ENCODE measurements around the gene GPC6. TPM values are rescaled to one million over a fixed set of nuclear protein-coding genes. Genes with fewer than 3 reads are reported as not detected.

Gene GPC6
- total RNA-seq, 3 donors from 2014 or later (not counting 1 experiment from before 2014, with no cell fraction given), result not detected

- H3K4me3 Mint-ChIP-seq, result no peak overlapping the region
- ATAC-seq (no peak), DNase-seq (no peak)
- H3K9me3 ChIP-seq (ENCODE audit: control insufficient read depth, insufficient read depth, low read length), result no peaks in the 10 kb centered on the region
- TF ChIP-seq CTCF (IDR thresholded peaks at IDR 0.05), result no peak
- H3K36me3 ChIP-seq (ENCODE audit: control insufficient read depth, insufficient read depth, low read length), result no peaks in the 10 kb centered on the region
- no peaks in the 10 kb centered on the region for H3K36me3 Mint-ChIP-seq
- 93% methylated on average over 2 of the region's 3 CpGs for WGBS (ENCODE audit: insufficient coverage)
- H3K27me3 Mint-ChIP-seq (ENCODE audit: low read depth in 2 of 2), result no peaks in the 10 kb centered on the region
- H3K4me1 Mint-ChIP-seq, result peaks cover 0 to 10% of the 10 kb centered on the region in 2 donors
- no peaks in the 10 kb centered on the region for H3K9me3 Mint-ChIP-seq
- no peaks in the 10 kb centered on the region for H3K4me1 ChIP-seq (ENCODE audit: control insufficient read depth, insufficient read depth, low read length)
- no peak overlapping the region for H3K27ac ChIP-seq (ENCODE audit: low read length)
- H3K27ac Mint-ChIP-seq, result no peak overlapping the region
- intact Hi-C loops (cut with micrococcal nuclease), result no loop called here
- H3K4me3 ChIP-seq (ENCODE audit: low read length), result no peak overlapping the region
- H3K27me3 ChIP-seq (ENCODE audit: control insufficient read depth, insufficient read depth, low read length), result no peaks in the 10 kb centered on the region
Observed at GRCh38 chr13:94263038-94263437, 1036.4 kb downstream of the GPC6 start.

GRCh38 chr13:94267581-94268366, 1041.2 kb downstream of the GPC6 start:
- Histone ChIP-seq H3K4me1 (ENCODE audit: control insufficient read depth, insufficient read depth, low read length) (no peaks in the 10 kb centered on the region), H3K9me3 (ENCODE audit: control insufficient read depth, insufficient read depth, low read length) (no peaks in the 10 kb centered on the region), H3K27ac (ENCODE audit: low read length) (no peak overlapping the region), H3K36me3 (ENCODE audit: control insufficient read depth, insufficient read depth, low read length) (no peaks in the 10 kb centered on the region), H3K27me3 (ENCODE audit: control insufficient read depth, insufficient read depth, low read length) (no peaks in the 10 kb centered on the region), H3K4me3 (ENCODE audit: low read length) (no peak overlapping the region)
- no peak overlapping the region for H3K4me3 Mint-ChIP-seq
- no peak for ATAC-seq
- H3K27me3 Mint-ChIP-seq (ENCODE audit: low read depth in 2 of 2), result no peaks in the 10 kb centered on the region
- WGBS (ENCODE audit: insufficient coverage), result 100% methylated on average over 2 of the region's 3 CpGs
- no peaks in the 10 kb centered on the region for H3K36me3 Mint-ChIP-seq
- H3K4me1 Mint-ChIP-seq, result no peaks in the 10 kb centered on the region
- no peak overlapping the region for H3K27ac Mint-ChIP-seq
- intact Hi-C loops (cut with micrococcal nuclease), result no loop called here
- no peak for DNase-seq
- H3K9me3 Mint-ChIP-seq, result no peaks in the 10 kb centered on the region
- no peak for TF ChIP-seq CTCF (IDR thresholded peaks at IDR 0.05)

GRCh38 chr13:94268661-94269060, 1042.1 kb downstream of the GPC6 start:
- Mint-ChIP-seq H3K4me3 (no peak overlapping the region), H3K36me3 (no peaks in the 10 kb centered on the region), H3K27ac (no peak overlapping the region), H3K9me3 (no peaks in the 10 kb centered on the region), H3K4me1 (no peaks in the 10 kb centered on the region), H3K27me3 (ENCODE audit: low read depth in 2 of 2) (no peaks in the 10 kb centered on the region)
- H3K27me3 ChIP-seq (ENCODE audit: control insufficient read depth, insufficient read depth, low read length), result no peaks in the 10 kb centered on the region
- TF ChIP-seq CTCF (IDR thresholded peaks at IDR 0.05), result no peak
- H3K4me1 ChIP-seq (ENCODE audit: control insufficient read depth, insufficient read depth, low read length), result no peaks in the 10 kb centered on the region
- intact Hi-C loops (cut with micrococcal nuclease), result no loop called here
- no peak for ATAC-seq
- no peak overlapping the region for H3K27ac ChIP-seq (ENCODE audit: low read length)
- no peak overlapping the region for H3K4me3 ChIP-seq (ENCODE audit: low read length)
- no peak for DNase-seq
- H3K9me3 ChIP-seq (ENCODE audit: control insufficient read depth, insufficient read depth, low read length), result no peaks in the 10 kb centered on the region
- no peaks in the 10 kb centered on the region for H3K36me3 ChIP-seq (ENCODE audit: control insufficient read depth, insufficient read depth, low read length)
- 91% methylated on average over 5 of the region's 5 CpGs for whole genome bisulfite sequencing (ENCODE audit: insufficient coverage)

- no peak for ATAC-seq
- H3K27ac Mint-ChIP-seq, result no peak overlapping the region
- Histone ChIP-seq H3K9me3 (ENCODE audit: control insufficient read depth, insufficient read depth, low read length) (no peaks in the 10 kb centered on the region), H3K36me3 (ENCODE audit: control insufficient read depth, insufficient read depth, low read length) (no peaks in the 10 kb centered on the region), H3K4me3 (ENCODE audit: low read length) (no peak overlapping the region), H3K27me3 (ENCODE audit: control insufficient read depth, insufficient read depth, low read length) (no peaks in the 10 kb centered on the region), H3K27ac (ENCODE audit: low read length) (no peak overlapping the region), H3K4me1 (ENCODE audit: control insufficient read depth, insufficient read depth, low read length) (no peaks in the 10 kb centered on the region)
- H3K9me3 Mint-ChIP-seq, result no peaks in the 10 kb centered on the region
- no peaks in the 10 kb centered on the region for H3K27me3 Mint-ChIP-seq (ENCODE audit: low read depth in 2 of 2)
- intact Hi-C loops (cut with micrococcal nuclease), result no loop called here
- H3K36me3 Mint-ChIP-seq, result no peaks in the 10 kb centered on the region
- no peak overlapping the region for H3K4me3 Mint-ChIP-seq
- no peak for TF ChIP-seq CTCF (IDR thresholded peaks at IDR 0.05)
- no peak for DNase-seq
- 91% methylated on average over 5 of the region's 6 CpGs for WGBS (ENCODE audit: insufficient coverage)
- H3K4me1 Mint-ChIP-seq, result no peaks in the 10 kb centered on the region
Observed at GRCh38 chr13:94269557-94269956, 1043.0 kb downstream of the GPC6 start.

Measured in natural killer cell (primary cell).